ENCODE measurements around the gene AHDC1.

Gene AHDC1

GRCh38 chr1:27585684-27586083 lies 18.3 kb downstream of the AHDC1 start:
- H3K4me3 ChIP-seq (ENCODE audit: control insufficient read depth, low read depth, low read length): no peak overlapping the region
- TF ChIP-seq, protein P1, sequence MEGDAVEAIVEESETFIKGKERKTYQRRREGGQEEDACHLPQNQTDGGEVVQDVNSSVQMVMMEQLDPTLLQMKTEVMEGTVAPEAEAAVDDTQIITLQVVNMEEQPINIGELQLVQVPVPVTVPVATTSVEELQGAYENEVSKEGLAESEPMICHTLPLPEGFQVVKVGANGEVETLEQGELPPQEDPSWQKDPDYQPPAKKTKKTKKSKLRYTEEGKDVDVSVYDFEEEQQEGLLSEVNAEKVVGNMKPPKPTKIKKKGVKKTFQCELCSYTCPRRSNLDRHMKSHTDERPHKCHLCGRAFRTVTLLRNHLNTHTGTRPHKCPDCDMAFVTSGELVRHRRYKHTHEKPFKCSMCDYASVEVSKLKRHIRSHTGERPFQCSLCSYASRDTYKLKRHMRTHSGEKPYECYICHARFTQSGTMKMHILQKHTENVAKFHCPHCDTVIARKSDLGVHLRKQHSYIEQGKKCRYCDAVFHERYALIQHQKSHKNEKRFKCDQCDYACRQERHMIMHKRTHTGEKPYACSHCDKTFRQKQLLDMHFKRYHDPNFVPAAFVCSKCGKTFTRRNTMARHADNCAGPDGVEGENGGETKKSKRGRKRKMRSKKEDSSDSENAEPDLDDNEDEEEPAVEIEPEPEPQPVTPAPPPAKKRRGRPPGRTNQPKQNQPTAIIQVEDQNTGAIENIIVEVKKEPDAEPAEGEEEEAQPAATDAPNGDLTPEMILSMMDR (conservative IDR thresholded peaks at IDR 0.05; ENCODE audit: control insufficient read depth, insufficient read depth, low read depth, low read length): no peak
- no peak for DNase-seq (ENCODE audit: low read depth)

DNA sequence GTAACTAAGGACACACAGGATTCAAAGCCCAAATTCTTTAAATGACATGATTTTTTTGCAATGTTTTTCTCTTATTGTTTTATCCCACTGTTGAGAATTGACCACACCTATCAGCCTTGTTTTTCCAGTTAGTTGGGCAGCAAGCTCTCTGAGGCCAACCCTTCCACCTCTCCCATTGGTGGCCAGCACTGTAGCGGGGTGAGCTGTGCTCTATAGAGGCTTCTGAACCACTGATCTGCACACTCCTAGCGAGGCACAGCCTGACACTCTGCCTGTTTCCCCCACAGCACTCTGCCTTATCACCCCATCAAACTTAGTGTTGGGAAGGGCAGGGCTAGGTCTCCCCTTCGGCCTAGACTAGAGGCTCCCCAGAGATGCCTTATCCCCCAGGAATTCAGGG lies 19.5 kb downstream of the AHDC1 start:
- H3K4me3 ChIP-seq (ENCODE audit: control insufficient read depth, low read depth, low read length): no peak overlapping the region
- DNase-seq (ENCODE audit: low read depth): no peak
- TF ChIP-seq, protein P1 (conservative IDR thresholded peaks at IDR 0.05; ENCODE audit: control insufficient read depth, insufficient read depth, low read depth, low read length): no peak

GRCh38 chr1:27583479-27583878 lies 20.5 kb downstream of the AHDC1 start:
- TF ChIP-seq, protein P1 (conservative IDR thresholded peaks at IDR 0.05; ENCODE audit: control insufficient read depth, insufficient read depth, low read depth, low read length): no peak
- no peak overlapping the region for H3K4me3 ChIP-seq (ENCODE audit: control insufficient read depth, low read depth, low read length)
- DNase-seq (ENCODE audit: low read depth): no peak

DNA sequence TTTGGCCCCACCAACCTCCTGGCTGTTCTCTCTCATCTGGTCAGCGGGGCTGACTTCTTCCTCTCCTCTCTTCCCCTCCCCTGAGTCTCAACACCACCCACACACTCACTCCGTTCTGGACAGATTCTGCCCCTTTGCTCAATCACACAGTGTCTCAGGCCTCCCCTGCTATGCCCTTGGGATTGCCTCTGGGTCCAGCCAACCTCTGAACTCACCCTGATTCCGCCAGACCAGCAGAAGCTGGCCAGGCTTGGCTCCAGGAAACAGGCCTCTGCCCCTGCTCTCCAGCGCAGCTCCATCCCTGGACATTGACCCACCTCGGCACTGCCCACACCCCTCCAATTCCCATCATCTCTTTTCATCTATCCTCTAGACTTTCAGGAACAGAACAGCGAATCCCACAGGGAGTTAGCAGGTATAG lies 22.1 kb downstream of the AHDC1 start:
- H3K4me3 ChIP-seq (ENCODE audit: control insufficient read depth, low read depth, low read length): no peak overlapping the region
- TF ChIP-seq, protein P1 (conservative IDR thresholded peaks at IDR 0.05; ENCODE audit: control insufficient read depth, insufficient read depth, low read depth, low read length): no peak
- DNase-seq (ENCODE audit: low read depth): peak; percentile 86

GRCh38 chr1:27577504-27578188 lies 26.3 kb downstream of the AHDC1 start:
- TF ChIP-seq, protein P1 (conservative IDR thresholded peaks at IDR 0.05; ENCODE audit: control insufficient read depth, insufficient read depth, low read depth, low read length): no peak
- no peak for DNase-seq (ENCODE audit: low read depth)
- H3K4me3 ChIP-seq (ENCODE audit: control insufficient read depth, low read depth, low read length): no peak overlapping the region

DNA sequence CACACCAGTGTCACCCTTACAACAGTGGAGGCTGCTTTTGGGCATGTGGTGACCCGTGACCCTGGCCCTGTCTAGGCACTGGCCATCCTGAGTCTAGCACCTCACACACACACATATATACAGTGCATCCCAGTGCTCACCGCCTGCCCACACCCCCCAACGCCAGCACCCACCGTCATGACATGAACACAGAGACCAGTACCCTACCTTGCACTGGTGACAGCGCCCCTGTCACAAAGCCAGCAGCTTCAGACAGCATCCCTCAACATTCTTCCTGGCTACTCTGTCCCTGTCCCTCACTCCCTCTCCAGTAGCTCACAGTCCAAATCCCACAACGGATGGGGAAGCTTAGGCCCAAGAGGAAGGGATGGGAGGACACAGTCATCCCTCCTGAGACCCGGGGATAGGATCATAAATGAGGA lies 27.1 kb downstream of the AHDC1 start:
- TF ChIP-seq, protein P1 (conservative IDR thresholded peaks at IDR 0.05; ENCODE audit: control insufficient read depth, insufficient read depth, low read depth, low read length): no peak
- H3K4me3 ChIP-seq (ENCODE audit: control insufficient read depth, low read depth, low read length): no peak overlapping the region
- DNase-seq (ENCODE audit: low read depth): no peak
